HG03066 (cell line): ENCODE results near the gene ELOB.

Experiments
- ATAC-seq: cut with Tn5 transposase; IDR thresholded peaks from one replicate; pipeline ENCODE4 v1.9.1; 2021; ENCODE audit warnings: low read depth; ENCODE audit not compliant: unreplicated experiment

Gene ELOB

GRCh38 chr16:2777231-2777902, at the start of gene ELOB:
TSS of gene ELOB (minus strand) at chr16:2777280. CDS start at chr16:2777239, 41 bp downstream.
- ATAC-seq: peak; percentile 73

- no peak for ATAC-seq
These were observed 48.8 kb upstream of the ELOB start for GRCh38 chr16:2825906-2826305.

GRCh38 chr16:2825049-2825742, 48.1 kb upstream of the ELOB start:
- ATAC-seq: no peak

- ATAC-seq: no peak
These were observed 47.5 kb upstream of the ELOB start for GRCh38 chr16:2824626-2825025.

GRCh38 chr16:2822496-2822895, 45.4 kb upstream of the ELOB start:
- ATAC-seq: no peak

GRCh38 chr16:2822158-2822495, 45.0 kb upstream of the ELOB start:
- ATAC-seq: no peak

- ATAC-seq: no peak
These were observed 44.5 kb upstream of the ELOB start for GRCh38 chr16:2821487-2822157.

GRCh38 chr16:2820836-2821486, 43.9 kb upstream of the ELOB start:
- ATAC-seq: no peak

- ATAC-seq: no peak
These were observed 43.1 kb upstream of the ELOB start for GRCh38 chr16:2819939-2820835.

GRCh38 chr16:2819179-2819938, 42.3 kb upstream of the ELOB start:
- no peak for ATAC-seq

- no peak for ATAC-seq
These were observed 41.3 kb upstream of the ELOB start for GRCh38 chr16:2818272-2818876.

GRCh38 chr16:2817340-2818271, 40.5 kb upstream of the ELOB start:
- no peak for ATAC-seq

GRCh38 chr16:2816751-2817339, 39.8 kb upstream of the ELOB start, which contains the start of gene PRSS21:
TSS of gene PRSS21 (plus strand) at chr16:2817237. CDS start at chr16:2817269, 32 bp downstream.
- ATAC-seq: no peak

GRCh38 chr16:2815299-2815771, 38.3 kb upstream of the ELOB start:
- no peak for ATAC-seq

- no peak for ATAC-seq
These were observed 37.6 kb upstream of the ELOB start for GRCh38 chr16:2814551-2815298.

- ATAC-seq: no peak
These were observed 36.7 kb upstream of the ELOB start for GRCh38 chr16:2813771-2814221.
